ENCODE measurements around the gene FUT2.

Gene FUT2

DNA sequence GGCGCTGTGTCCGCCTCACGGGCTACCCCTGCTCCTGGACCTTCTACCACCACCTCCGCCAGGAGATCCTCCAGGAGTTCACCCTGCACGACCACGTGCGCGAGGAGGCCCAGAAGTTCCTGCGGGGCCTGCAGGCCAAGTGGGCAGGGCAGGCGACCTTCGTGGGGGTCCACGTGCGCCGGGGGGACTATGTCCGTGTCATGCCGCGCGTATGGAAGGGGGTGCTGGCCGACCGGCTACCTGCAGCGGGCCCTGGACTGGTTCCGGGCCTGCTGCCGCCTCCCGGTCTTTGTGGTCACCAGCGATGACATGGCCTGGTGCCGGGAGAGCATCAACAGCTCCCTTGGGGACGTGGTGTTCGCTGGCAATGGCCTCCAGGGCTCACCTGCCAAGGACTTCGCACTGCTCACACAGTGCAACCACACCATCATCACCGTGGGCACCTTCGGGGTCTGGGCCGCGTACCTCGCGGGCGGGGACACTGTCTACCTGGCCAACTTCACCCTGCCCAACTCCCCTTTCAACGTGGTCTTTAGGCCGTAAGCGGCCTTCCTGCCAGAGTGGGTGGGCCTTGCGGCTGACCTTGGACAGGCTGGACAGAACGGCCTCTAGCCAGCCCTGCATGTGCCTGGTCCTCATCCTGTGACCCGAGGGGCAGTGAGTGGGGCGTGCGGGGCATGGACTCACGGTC lies 15.2 kb upstream of the FUT2 start (continued):
- TF ChIP-seq BCL11A (tag by site-specific recombination; IDR thresholded peaks at IDR 0.05; ENCODE audit: low read depth): no peak
- TF ChIP-seq ZNF558 (tag by site-specific recombination; IDR thresholded peaks at IDR 0.05): no peak
- TF ChIP-seq ZSCAN18 (tag by site-specific recombination; IDR thresholded peaks at IDR 0.05): no peak
- no peak for TF ChIP-seq ZNF544 (tag by site-specific recombination; IDR thresholded peaks at IDR 0.05)

DNA sequence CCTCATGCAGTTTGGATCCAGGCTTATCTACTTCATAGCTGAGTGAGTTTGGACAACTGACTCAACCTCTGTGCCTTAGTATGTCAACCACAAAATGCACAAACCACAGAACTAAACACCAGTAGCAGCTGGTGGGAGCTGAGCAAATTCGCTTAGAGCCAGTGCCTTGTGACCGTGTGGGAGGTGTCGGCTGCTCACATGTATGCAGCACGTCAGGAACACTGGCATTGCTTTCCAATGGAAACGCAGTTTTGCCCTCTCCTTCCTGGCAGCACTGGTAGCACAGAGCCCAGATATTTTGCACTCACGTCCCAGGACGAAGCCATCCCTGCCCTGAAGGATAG lies 14.7 kb upstream of the FUT2 start:
- Histone ChIP-seq H3K36me3 (ENCODE audit: control insufficient read depth in 2 of 2, insufficient read depth in 1 of 2, low read length in 2 of 2) (no peaks in the 10 kb centered on the region), H3K9me3 (ENCODE audit: control insufficient read depth, insufficient read depth, low read depth, low read length) (no peaks in the 10 kb centered on the region), H3K4me3 (ENCODE audit: low read depth, low read length) (no peak overlapping the region), H3K4me1 (ENCODE audit: control insufficient read depth, insufficient read depth, low read length) (no peaks in the 10 kb centered on the region; the same call in 1 of the 2 replicates), H3K27ac (ENCODE audit: extremely low read depth, low read depth, low read length) (no peak overlapping the region)
- no peak for TF ChIP-seq REPIN1 (tag by site-specific recombination; IDR thresholded peaks at IDR 0.05; ENCODE audit: low read depth)
- TF ChIP-seq ZNF423 (tag by site-specific recombination; IDR thresholded peaks at IDR 0.05): no peak
- 0 out of 2 replicates have a peak, but pooled peaks have one; percentile 31 for TF ChIP-seq EGR2 (tag by site-specific recombination; IDR thresholded peaks at IDR 0.05; ENCODE audit: low read depth)
- TF ChIP-seq ZNF777 (tag by site-specific recombination; IDR thresholded peaks at IDR 0.05; ENCODE audit: borderline replicate concordance): no peak
- TF ChIP-seq ZNF394 (tag by site-specific recombination; IDR thresholded peaks at IDR 0.05; ENCODE audit: borderline replicate concordance): no peak
- no peak for TF ChIP-seq ZNF404 (tag by site-specific recombination; IDR thresholded peaks at IDR 0.05)
- no peak for TF ChIP-seq ZNF514 (tag by site-specific recombination; IDR thresholded peaks at IDR 0.05)
- no peak for TF ChIP-seq GLIS1 (tag by site-specific recombination; IDR thresholded peaks at IDR 0.05)
- TF ChIP-seq ZNF335 (tag by site-specific recombination; conservative IDR thresholded peaks at IDR 0.05): no peak
- no peak for TF ChIP-seq KLF9 (tag by site-specific recombination; IDR thresholded peaks at IDR 0.05; ENCODE audit: low read depth)
- TF ChIP-seq KLF8 (tag by site-specific recombination; IDR thresholded peaks at IDR 0.05): no peak
- TF ChIP-seq ZNF341 (tag by site-specific recombination; IDR thresholded peaks at IDR 0.05; ENCODE audit: low read depth): no peak
- no peak for TF ChIP-seq ZNF2 (tag by site-specific recombination; IDR thresholded peaks at IDR 0.05)
- TF ChIP-seq ZFHX2 (tag by site-specific recombination; conservative IDR thresholded peaks at IDR 0.05): peak; percentile 64
- CTCF ChIA-PET: no interaction called here
- POLR2A ChIA-PET: no interaction called here

DNA sequence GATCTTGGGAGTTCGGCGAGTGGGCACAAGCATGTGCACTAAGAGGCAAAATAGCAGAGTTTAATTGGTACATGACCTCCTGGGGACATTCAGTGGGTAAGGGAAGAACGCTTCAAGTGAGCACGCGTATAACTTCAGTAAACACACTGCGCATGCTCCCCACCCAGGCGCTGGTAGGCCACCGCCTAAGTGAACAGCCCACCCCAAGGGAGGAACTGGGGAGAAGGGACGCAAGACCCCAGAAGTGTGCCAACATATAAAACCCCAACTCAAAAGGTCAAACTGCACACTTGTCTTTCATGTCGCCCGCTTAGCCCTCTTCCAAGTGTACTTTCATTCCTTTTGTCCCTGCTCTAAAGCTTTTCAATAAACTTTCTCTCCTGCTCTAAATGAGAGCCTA lies 12.4 kb upstream of the FUT2 start:
- POLR2A ChIA-PET: interaction anchor here (1.1 kb wide), 1 partner anchor 7 kb away, joined by 4 read pairs; no protein-coding TSS in a partner anchor
- TF ChIP-seq ZNF23 (tag by site-specific recombination; IDR thresholded peaks at IDR 0.05; ENCODE audit: borderline replicate concordance) (no peak), ZNF423 (tag by site-specific recombination; IDR thresholded peaks at IDR 0.05) (no peak), OSR2 (tag by site-specific recombination; IDR thresholded peaks at IDR 0.05) (no peak), ZBTB48 (tag by site-specific recombination; IDR thresholded peaks at IDR 0.05) (no peak), ZNF324 (tag by site-specific recombination; IDR thresholded peaks at IDR 0.05) (no peak), ZBTB44 (tag by site-specific recombination; IDR thresholded peaks at IDR 0.05) (no peak), ZNF558 (tag by site-specific recombination; IDR thresholded peaks at IDR 0.05) (no peak), KLF16 (tag by site-specific recombination; IDR thresholded peaks at IDR 0.05) (no peak), MZF1 (tag by site-specific recombination; IDR thresholded peaks at IDR 0.05; ENCODE audit: borderline replicate concordance) (no peak), ZNF140 (tag by site-specific recombination; IDR thresholded peaks at IDR 0.05) (no peak)
- TF ChIP-seq, protein P1, sequence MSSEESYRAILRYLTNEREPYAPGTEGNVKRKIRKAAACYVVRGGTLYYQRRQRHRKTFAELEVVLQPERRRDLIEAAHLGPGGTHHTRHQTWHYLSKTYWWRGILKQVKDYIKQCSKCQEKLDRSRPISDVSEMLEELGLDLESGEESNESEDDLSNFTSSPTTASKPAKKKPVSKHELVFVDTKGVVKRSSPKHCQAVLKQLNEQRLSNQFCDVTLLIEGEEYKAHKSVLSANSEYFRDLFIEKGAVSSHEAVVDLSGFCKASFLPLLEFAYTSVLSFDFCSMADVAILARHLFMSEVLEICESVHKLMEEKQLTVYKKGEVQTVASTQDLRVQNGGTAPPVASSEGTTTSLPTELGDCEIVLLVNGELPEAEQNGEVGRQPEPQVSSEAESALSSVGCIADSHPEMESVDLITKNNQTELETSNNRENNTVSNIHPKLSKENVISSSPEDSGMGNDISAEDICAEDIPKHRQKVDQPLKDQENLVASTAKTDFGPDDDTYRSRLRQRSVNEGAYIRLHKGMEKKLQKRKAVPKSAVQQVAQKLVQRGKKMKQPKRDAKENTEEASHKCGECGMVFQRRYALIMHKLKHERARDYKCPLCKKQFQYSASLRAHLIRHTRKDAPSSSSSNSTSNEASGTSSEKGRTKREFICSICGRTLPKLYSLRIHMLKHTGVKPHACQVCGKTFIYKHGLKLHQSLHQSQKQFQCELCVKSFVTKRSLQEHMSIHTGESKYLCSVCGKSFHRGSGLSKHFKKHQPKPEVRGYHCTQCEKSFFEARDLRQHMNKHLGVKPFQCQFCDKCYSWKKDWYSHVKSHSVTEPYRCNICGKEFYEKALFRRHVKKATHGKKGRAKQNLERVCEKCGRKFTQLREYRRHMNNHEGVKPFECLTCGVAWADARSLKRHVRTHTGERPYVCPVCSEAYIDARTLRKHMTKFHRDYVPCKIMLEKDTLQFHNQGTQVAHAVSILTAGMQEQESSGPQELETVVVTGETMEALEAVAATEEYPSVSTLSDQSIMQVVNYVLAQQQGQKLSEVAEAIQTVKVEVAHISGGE (tag by site-specific recombination; conservative IDR thresholded peaks at IDR 0.05; ENCODE audit: low read depth): no peak

More for the DNA sequence above, 12.4 kb upstream of the FUT2 start:
- CTCF ChIA-PET: interaction anchor here (0.5 to 0.7 kb wide), 2 partner anchors 9 to 196 kb away, joined by 3 read pairs; no protein-coding TSS in a partner anchor
- Histone ChIP-seq H3K9me3 (ENCODE audit: control insufficient read depth, insufficient read depth, low read depth, low read length) (no peaks in the 10 kb centered on the region), H3K4me3 (ENCODE audit: low read depth, low read length) (no peak overlapping the region), H3K36me3 (ENCODE audit: control insufficient read depth in 2 of 2, insufficient read depth in 1 of 2, low read length in 2 of 2) (no peaks in the 10 kb centered on the region), H3K4me1 (ENCODE audit: control insufficient read depth, insufficient read depth, low read length) (no peaks in the 10 kb centered on the region; the same call in 1 of the 2 replicates), H3K27ac (ENCODE audit: extremely low read depth, low read depth, low read length) (no peak overlapping the region)

All from HEK293 (cell line).